GM19023 (cell line): Measurements from ENCODE around the gene LBP.
"Not testable (repeated sequence)": the region's sequence is repeated elsewhere in the genome, so short reads cannot be mapped to it uniquely, and the experiment has no call there.

Experiments
- ATAC-seq: cut with Tn5 transposase; IDR thresholded peaks from one replicate; pipeline ENCODE4 v1.9.1; 2021; ENCODE audit warnings: mild to moderate bottlenecking, moderate library complexity; ENCODE audit not compliant: unreplicated experiment

LBP gene

GRCh38 chr20:38346247-38346651 lies at the start of gene LBP:
TSS of gene LBP (plus strand) at chr20:38346482. CDS start at chr20:38346517, 35 bp downstream.
- no peak for ATAC-seq

GRCh38 chr20:38297916-38298674 lies 48.2 kb upstream of the LBP start:
- no peak for ATAC-seq

GRCh38 chr20:38298768-38299288 lies 47.5 kb upstream of the LBP start:
- no peak for ATAC-seq

- ATAC-seq = no peak
Measured at GRCh38 chr20:38299963-38300362, 46.3 kb upstream of the LBP start.

- no peak for ATAC-seq
Measured at GRCh38 chr20:38300438-38300837, 45.8 kb upstream of the LBP start.

GRCh38 chr20:38301309-38301708 lies 45.0 kb upstream of the LBP start:
- ATAC-seq = no peak

- no peak for ATAC-seq
Measured at GRCh38 chr20:38302786-38303185, 43.5 kb upstream of the LBP start.

GRCh38 chr20:38303908-38304379 lies 42.3 kb upstream of the LBP start, which contains the start of gene BPI:
TSS of gene BPI (plus strand) at chr20:38304156. CDS start at chr20:38304224, 68 bp downstream.
- ATAC-seq = no peak

- no peak for ATAC-seq
Measured at GRCh38 chr20:38304845-38305447, 41.3 kb upstream of the LBP start.

GRCh38 chr20:38305541-38305940 lies 40.7 kb upstream of the LBP start:
- ATAC-seq = no peak

- no peak for ATAC-seq
Measured at GRCh38 chr20:38306379-38306778, 39.9 kb upstream of the LBP start.

- ATAC-seq = no peak
Measured at GRCh38 chr20:38307371-38308046, 38.8 kb upstream of the LBP start.

GRCh38 chr20:38308047-38308438 lies 38.2 kb upstream of the LBP start:
- ATAC-seq = no peak

GRCh38 chr20:38308447-38308846 lies 37.8 kb upstream of the LBP start:
- no peak for ATAC-seq

GRCh38 chr20:38311091-38311490 lies 35.2 kb upstream of the LBP start:
- no peak for ATAC-seq

GRCh38 chr20:38311491-38311890 lies 34.8 kb upstream of the LBP start:
- ATAC-seq = no peak

- ATAC-seq = no peak
Measured at GRCh38 chr20:38313676-38314075, 32.6 kb upstream of the LBP start.

- not testable (repeated sequence) for ATAC-seq
Measured at GRCh38 chr20:38314350-38314749, 31.9 kb upstream of the LBP start.

GRCh38 chr20:38315290-38315966 lies 30.9 kb upstream of the LBP start:
- ATAC-seq = no peak

GRCh38 chr20:38316341-38316740 lies 29.9 kb upstream of the LBP start:
- ATAC-seq = no peak

GRCh38 chr20:38317422-38317821 lies 28.9 kb upstream of the LBP start:
- no peak for ATAC-seq
